A673 (cell line): Measurements from ENCODE around the gene GNG12. TPM values are rescaled to one million over a fixed set of nuclear protein-coding genes. Genes with fewer than 3 reads are reported as not detected.

Experiments used
- BruUV-seq: library from RNA; stranded (reverse); fragments of 400-500 nt; replicated peaks from 2 replicates; lab custom pipeline; 2021; lab: Mats Ljungman, UMichigan
- CTCF ChIA-PET: fragments of 300-600 bp; sonication (Branson Sonifier 250); formaldehyde crosslinking; loops from one replicate; lab custom pipeline; 2022; ENCODE audit warnings: antibody characterized with exemption; lab: Charles Lee
- POLR2A ChIA-PET: fragments of 300-600 bp; sonication (Branson Sonifier 250); formaldehyde crosslinking; loops from one replicate; lab custom pipeline; 2022; ENCODE audit warnings: antibody characterized with exemption; ENCODE audit not compliant: low non-redundant PET; lab: Charles Lee
- DNase-seq: peaks from one replicate; pipeline ENCODE4 v3.0.0-alpha.2; 2015; ENCODE audit warnings: low spot score
- H3K27ac ChIP-seq: fragments of 200-600 bp; sonication (generic); 2 replicates; pipeline ENCODE4 v1.5.1; 2016; ENCODE audit warnings: mixed run types, low read depth, mild to moderate bottlenecking, mixed read lengths, antibody characterized with exemption, low read length; ENCODE audit not compliant: poor library complexity, severe bottlenecking
- H3K27me3 ChIP-seq: fragments of 200-600 bp; sonication (generic); replicated peaks from 2 replicates; pipeline ENCODE4 v1.6.1; 2017; ENCODE audit warnings: mixed run types, low read depth, mild to moderate bottlenecking, mixed read lengths, antibody characterized with exemption, low read length; ENCODE audit not compliant: insufficient read depth, poor library complexity
- H3K36me3 ChIP-seq: fragments of 200-600 bp; sonication (generic); 2 replicates; pipeline ENCODE4 v1.6.1; 2016; ENCODE audit warnings: mixed run types, mild to moderate bottlenecking, mixed read lengths, antibody characterized with exemption, low read length; ENCODE audit not compliant: insufficient read depth, poor library complexity, severe bottlenecking
- H3K4me1 ChIP-seq: fragments of 200-600 bp; sonication (generic); 2 replicates; pipeline ENCODE4 v1.6.1; 2017; ENCODE audit warnings: mixed run types, mild to moderate bottlenecking, mixed read lengths, antibody characterized with exemption, low read length; ENCODE audit not compliant: insufficient read depth, poor library complexity, severe bottlenecking
- H3K4me3 ChIP-seq: fragments of 200-600 bp; sonication (generic); 2 replicates; pipeline ENCODE4 v1.5.1; 2016; ENCODE audit warnings: low read depth, mixed run types, mild to moderate bottlenecking, mixed read lengths, low read length; ENCODE audit not compliant: poor library complexity, severe bottlenecking
- H3K9me3 ChIP-seq: fragments of 200-600 bp; sonication (generic); 2 replicates; pipeline ENCODE4 v1.6.1; 2016; ENCODE audit warnings: mixed run types, low read depth, mild to moderate bottlenecking, mixed read lengths, antibody characterized with exemption, low read length; ENCODE audit not compliant: poor library complexity, severe bottlenecking
- EZH2 ChIP-seq: fragments of 200-600 bp; sonication (generic); IDR thresholded peaks from 2 replicates; pipeline ENCODE4 v1.6.1; 2017; ENCODE audit warnings: borderline replicate concordance, low read depth, mild to moderate bottlenecking, mixed read lengths, antibody characterized with exemption, low read length; ENCODE audit not compliant: poor library complexity, severe bottlenecking
- intact Hi-C: fragments of 100-400 bp; cut with micrococcal nuclease; formaldehyde crosslinking; loops from one replicate; pipeline ENCODE4 v1.10.0; 2022; ENCODE audit not compliant: unreplicated experiment
- total RNA-seq: library from RNA; stranded (reverse); gene quantifications from 2 replicates; pipeline ENCODE4 v1.2.3, GENCODE V29; 2021
- TF ChIP-seq, protein P1 (sequence below): fragments of 300-800, 200-600 bp; sonication (generic); conservative IDR thresholded peaks from 2 replicates; pipeline ENCODE4 v1.5.1; 2017; ENCODE audit warnings: low read depth, mild to moderate bottlenecking, antibody characterized with exemption, low read length, moderate library complexity, mixed read lengths

Gene GNG12
- total RNA-seq, 1 experiment from 2014 or later: 54.8 TPM

DNA sequence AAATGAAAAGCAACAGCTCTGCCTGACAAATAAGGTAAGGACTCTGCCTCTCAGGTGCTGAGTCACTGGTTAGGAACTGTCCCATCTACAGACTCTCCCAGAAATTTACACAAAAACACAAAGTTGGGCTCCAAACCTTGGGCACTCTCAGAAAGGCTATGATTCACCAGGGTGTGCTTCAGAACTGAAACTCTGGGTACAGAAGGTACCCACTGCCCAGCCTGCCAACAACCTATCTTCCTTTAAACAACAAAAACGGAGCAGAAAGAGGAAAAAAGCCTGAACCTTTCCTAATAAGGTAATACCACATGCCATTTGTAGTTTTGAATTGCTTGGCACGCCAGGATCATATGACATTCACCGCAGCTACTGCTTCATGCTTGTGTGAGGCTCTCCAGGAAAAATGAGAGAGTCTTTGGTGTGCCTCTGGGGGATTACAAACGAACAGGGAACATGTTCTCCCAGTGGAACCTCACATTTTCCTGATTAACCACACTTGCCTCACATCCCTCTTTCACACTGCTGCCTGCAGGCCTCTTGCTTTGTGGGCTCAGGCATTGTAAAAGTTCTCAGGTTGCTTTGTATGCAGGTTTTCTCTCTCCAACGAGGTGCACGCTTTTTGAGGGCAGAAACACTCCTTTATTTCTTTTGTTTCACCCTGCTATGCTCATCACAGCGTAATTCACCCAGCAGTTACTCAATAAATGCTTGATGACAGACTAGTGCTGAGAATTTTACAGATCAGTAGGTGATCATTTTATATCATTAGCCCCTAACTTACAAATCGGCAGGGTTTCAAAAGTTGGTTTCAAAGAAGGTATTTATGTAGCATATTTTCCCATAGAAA is 83.2 kb downstream of the GNG12 start:
- H3K4me1 ChIP-seq: peaks cover 56% of the 10 kb centered on the region
- POLR2A ChIA-PET: interaction anchor here (0.5 kb wide), 1 partner anchor 40 kb away, joined by 4 read pairs; no protein-coding TSS in a partner anchor
- H3K27ac ChIP-seq: peak overlapping the region; percentile 88
- no peaks in the 10 kb centered on the region for H3K27me3 ChIP-seq
- TF ChIP-seq EZH2: no peak
- TF ChIP-seq, protein P1, sequence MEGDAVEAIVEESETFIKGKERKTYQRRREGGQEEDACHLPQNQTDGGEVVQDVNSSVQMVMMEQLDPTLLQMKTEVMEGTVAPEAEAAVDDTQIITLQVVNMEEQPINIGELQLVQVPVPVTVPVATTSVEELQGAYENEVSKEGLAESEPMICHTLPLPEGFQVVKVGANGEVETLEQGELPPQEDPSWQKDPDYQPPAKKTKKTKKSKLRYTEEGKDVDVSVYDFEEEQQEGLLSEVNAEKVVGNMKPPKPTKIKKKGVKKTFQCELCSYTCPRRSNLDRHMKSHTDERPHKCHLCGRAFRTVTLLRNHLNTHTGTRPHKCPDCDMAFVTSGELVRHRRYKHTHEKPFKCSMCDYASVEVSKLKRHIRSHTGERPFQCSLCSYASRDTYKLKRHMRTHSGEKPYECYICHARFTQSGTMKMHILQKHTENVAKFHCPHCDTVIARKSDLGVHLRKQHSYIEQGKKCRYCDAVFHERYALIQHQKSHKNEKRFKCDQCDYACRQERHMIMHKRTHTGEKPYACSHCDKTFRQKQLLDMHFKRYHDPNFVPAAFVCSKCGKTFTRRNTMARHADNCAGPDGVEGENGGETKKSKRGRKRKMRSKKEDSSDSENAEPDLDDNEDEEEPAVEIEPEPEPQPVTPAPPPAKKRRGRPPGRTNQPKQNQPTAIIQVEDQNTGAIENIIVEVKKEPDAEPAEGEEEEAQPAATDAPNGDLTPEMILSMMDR: no peak
- H3K9me3 ChIP-seq: no peaks in the 10 kb centered on the region
- H3K4me3 ChIP-seq: no peak overlapping the region
- DNase-seq: peak; percentile 71
- BruUV-seq: no TSS peak
- H3K36me3 ChIP-seq: no peaks in the 10 kb centered on the region
- intact Hi-C loops: no loop called here
- CTCF ChIA-PET: no interaction called here

DNA sequence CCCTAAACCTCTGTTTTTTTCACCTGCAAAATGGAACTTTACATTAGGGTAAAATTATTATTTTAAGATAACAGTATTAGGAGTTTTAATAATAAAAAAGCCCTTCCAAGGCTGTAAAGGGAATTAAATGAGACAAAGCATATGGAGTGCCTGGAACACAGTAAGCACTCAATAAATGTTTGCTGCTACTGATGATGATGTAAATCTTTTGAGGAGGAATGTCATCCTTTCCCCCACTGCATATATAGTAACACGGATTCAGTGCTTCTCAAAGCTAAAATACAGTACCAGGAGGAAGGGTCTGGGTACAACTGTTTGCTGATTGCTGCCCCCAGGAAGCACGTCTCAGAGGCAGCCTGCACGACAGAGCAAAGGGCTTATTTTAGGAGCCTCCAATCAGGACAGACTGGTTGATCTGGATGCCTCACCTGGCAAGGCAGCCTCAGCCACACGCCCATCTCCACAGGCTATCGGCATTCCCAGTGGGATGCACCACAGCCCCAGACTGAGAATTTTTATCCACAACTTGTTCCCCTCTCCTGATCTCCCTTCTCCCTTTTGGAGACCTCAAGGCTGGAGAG is 83.9 kb downstream of the GNG12 start:
- BruUV-seq: no TSS peak

DNA sequence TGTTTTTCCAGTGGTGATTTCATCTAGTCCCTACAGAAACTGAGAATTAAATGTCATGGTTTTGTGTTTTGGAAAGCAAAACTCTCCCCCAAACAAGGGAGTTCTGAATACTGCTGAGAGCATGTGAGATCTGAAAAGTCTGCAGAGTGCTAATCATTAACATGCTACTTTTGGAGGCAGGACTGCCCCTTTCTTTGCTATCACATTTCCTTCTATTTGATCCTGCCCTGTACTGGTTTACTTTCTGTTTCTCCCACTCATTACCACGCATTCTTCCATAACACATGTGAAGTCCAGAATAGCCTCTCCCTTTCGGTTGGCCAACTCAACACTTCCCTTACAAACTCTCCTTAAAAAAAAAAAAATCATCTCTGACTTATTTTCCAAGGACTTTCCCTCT is 84.6 kb downstream of the GNG12 start:
- H3K4me3 ChIP-seq: no peak overlapping the region

More for the DNA sequence above, 83.9 kb downstream of the GNG12 start:
- Histone ChIP-seq H3K36me3 (no peaks in the 10 kb centered on the region), H3K27me3 (no peaks in the 10 kb centered on the region), H3K4me3 (no peak overlapping the region), H3K9me3 (no peaks in the 10 kb centered on the region), H3K4me1 (peaks cover 56% of the 10 kb centered on the region), H3K27ac (peak overlapping the region; percentile 88)
- no peak for TF ChIP-seq EZH2
- TF ChIP-seq, protein P1: no peak
- ChIA-PET POLR2A (no interaction called here), CTCF (no interaction called here)
- intact Hi-C loops: no loop called here
- DNase-seq: no peak

More for the DNA sequence above, 84.6 kb downstream of the GNG12 start:
- BruUV-seq: no TSS peak
- TF ChIP-seq EZH2: no peak
- TF ChIP-seq, protein P1: no peak
- intact Hi-C loops: no loop called here
- Histone ChIP-seq H3K27me3 (no peaks in the 10 kb centered on the region), H3K27ac (peak overlapping the region; percentile 52), H3K4me1 (peaks cover 56% of the 10 kb centered on the region), H3K36me3 (no peaks in the 10 kb centered on the region), H3K9me3 (no peaks in the 10 kb centered on the region)
- CTCF ChIA-PET: no interaction called here
- peak; percentile 48 for DNase-seq
- POLR2A ChIA-PET: no interaction called here
